Kasumi-1 (cell line): ENCODE data around the gene PRKCE.
"Not testable (repeated sequence)": the region's sequence is repeated elsewhere in the genome, so short reads cannot be mapped to it uniquely, and the experiment has no call there.

Experiments used
- DNase-seq, 2 experiments: peaks; one replicate each; lab custom pipeline; 2025; lab: John Stamatoyannopoulos, UW

The PRKCE gene

DNA sequence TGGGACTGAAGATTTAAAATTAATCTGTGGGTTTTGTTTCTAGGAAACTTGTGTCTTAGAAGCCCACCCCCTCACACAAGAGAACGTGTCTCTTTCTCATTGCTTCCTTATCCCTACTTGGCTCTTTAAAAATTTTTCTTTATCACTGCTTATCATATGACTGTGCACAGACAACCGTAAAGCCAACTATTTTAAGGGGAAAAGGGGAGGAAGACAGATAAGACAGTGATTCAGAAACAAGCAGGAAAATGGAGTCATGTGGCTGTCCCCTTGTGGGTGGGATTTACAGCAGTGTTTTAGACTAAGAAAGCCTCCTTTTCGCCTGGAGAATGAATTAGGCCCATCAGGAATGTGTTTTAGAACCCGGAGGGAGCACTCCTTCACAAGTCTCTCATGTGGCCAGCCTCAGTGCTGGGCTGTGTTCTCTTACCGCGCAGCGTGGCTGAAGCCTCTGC is 17.6 kb downstream of the PRKCE start:
- DNase-seq = no peak

DNA sequence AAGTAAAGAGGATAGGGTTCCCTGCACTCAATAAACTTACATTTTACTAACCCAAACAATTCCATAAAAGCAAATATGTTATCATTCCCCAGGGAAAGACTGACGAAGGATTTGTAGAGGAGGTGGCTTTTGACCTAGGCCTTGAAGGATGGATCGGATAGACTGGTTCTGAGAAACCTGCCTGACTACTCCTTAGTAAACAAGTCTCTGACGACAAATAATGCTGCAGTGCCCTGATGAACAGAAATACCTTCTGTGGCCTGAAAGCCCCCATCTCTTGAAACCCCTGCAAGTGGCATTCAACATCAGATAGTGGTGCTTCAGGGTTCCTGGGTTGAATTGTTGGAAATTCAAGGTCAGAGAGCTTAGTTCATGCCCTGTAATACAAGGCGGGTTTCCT is 19.2 kb downstream of the PRKCE start:
- no peak for DNase-seq

- DNase-seq = no peak
These were observed 20.7 kb downstream of the PRKCE start for GRCh38 chr2:45672138-45672537.

DNA sequence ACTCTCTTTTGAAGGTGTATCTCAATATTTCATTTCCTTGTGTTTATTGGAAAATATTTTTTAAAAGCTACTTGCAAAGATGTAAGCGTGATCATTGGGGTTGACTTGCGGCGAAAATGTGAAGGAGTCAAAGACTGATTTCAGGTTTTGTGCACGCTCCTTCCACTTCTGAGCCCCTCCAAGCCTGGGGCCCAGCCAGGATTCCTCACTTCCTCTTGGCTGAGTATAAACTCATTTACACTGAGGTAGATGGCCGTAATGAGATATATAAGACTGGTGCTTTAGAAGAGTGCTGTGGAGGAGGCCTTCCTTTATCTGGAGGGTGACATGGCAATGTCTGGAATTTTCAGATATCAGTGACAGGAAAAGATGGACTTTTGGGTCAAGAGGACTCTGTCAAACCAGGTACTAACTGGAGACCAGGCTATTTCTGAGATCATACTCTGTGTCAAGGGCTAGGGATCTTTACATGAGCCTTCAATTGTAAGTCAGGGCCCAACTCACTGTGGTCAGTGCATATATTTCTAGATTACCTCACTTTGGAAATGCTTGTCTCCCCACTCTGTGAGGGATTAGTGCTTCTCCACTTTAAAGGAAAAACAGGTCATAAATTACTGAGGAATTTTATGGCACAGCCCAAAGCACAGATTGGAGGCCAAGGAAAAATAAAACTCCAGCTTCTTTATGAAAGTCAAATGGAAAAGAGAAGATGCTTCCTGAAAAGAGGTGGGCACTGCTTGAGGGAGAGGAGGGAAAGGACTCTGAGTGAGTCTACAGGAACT is 22.8 kb downstream of the PRKCE start:
- DNase-seq = no peak

DNA sequence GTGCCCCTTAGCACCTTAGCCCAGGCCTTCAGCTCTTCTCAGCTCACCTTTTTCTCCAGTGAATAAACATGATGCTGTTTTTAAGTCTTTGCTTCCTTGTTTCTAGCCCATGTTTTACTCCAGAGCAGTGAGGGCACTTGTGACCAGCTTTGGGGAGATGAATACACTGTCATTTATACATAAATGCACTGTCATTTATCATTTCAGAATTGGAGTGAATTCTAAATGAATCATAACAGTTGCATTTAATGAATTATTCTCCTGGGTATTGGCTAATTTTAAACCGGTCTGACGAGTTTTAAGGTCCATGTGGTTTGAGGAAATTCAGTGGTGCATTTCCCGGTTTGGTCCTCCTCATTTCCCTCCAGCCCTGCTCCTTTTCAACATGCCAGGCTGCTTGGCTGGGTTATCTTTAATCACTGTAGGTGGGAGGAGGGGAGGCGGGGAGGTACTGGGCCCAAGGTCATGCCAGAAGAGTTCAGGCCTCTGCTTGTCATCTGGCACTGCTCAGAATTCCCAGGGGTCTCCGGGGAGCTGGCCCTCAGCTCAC is 23.9 kb downstream of the PRKCE start:
- DNase-seq = no peak

DNA sequence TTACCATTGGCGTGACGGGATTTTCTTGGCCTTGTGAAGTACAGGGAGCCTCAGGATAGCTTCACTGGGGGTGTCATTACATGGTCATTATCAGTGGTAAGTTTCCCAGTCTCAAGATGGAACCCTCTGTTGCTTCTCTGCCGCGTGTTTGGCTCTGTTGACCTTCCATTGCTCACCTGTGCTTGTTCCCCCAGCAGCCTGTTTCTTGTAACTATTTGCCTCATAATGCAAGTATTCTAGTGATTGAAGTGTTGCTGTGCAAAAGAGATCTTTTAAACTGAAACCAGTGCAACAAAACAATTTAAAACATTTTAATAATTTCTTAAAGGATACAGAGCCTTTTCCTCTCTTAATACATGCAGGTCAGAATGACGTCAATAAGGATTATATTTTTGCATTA is 24.6 kb downstream of the PRKCE start:
- DNase-seq = no peak

DNA sequence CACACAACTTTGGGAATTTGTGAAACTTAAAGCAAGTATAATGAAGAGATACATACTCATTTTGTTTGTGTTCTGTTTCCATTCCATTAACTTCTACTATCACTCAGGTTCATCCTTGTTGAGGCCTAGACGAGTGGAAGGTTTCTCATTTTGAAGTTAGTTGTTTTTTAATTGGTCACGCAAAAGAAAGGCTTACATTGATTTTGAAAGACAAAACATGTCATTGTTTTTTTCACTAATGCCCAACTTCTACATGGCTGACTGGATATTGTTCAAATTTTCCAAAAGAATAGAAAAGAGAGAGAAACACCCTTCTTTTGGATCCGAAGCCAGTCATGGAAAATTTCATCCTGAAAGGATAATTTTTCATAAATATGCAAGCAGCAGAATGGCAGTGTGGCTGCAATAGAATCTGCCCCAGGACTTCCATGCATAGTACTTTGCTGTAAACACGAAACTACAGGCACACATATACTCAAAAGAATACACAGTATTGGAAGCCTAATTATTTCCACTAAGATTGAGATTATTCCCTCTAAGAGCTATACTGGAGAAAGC is 27.4 kb downstream of the PRKCE start:
- DNase-seq = no peak

GRCh38 chr2:45680351-45680967 is 29.0 kb downstream of the PRKCE start:
- DNase-seq = no peak

DNA sequence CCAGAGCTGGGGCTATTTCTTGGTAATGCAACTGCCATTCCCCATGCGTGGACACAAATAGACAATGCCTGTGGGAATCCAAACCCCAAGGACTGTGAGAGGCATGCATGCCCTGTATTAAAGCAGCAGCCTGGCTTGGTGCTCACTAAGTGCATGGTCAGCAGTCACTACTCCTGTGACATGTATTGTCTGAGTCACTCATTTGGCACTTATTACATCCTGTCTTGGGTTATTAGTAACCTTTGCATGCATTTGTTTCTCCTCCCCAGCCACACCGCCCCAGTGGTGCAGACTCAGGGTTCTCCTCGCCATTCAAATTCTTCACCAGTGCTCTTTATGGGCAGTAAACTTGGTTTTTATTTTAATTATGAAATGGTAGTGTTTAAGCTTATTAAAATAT is 30.2 kb downstream of the PRKCE start:
- DNase-seq = no peak

DNA sequence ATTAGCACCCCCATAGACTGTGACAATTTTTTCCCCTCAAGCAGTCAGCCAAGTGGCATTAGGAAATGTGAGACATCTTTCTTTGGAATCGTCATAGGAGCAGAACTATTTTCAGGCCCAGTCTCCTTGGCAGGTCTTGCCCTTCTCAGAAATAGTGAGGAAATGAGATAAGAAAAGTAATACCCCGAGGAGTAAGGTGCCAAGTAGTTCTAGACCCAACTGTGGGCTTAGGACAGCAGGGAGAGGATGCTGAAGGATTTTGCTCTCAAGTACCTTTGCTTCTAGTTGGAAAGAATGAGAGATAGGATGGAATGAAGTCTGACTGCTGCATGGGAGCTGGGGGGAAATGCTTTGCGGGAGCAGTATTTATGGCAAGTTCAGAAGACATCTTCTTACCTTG is 31.8 kb downstream of the PRKCE start:
- DNase-seq = no peak

GRCh38 chr2:45684756-45685155 is 33.3 kb downstream of the PRKCE start:
- no peak for DNase-seq

GRCh38 chr2:45685260-45685659 is 33.8 kb downstream of the PRKCE start:
- no peak for DNase-seq

GRCh38 chr2:45687964-45688363 is 36.5 kb downstream of the PRKCE start:
- DNase-seq = no peak

DNA sequence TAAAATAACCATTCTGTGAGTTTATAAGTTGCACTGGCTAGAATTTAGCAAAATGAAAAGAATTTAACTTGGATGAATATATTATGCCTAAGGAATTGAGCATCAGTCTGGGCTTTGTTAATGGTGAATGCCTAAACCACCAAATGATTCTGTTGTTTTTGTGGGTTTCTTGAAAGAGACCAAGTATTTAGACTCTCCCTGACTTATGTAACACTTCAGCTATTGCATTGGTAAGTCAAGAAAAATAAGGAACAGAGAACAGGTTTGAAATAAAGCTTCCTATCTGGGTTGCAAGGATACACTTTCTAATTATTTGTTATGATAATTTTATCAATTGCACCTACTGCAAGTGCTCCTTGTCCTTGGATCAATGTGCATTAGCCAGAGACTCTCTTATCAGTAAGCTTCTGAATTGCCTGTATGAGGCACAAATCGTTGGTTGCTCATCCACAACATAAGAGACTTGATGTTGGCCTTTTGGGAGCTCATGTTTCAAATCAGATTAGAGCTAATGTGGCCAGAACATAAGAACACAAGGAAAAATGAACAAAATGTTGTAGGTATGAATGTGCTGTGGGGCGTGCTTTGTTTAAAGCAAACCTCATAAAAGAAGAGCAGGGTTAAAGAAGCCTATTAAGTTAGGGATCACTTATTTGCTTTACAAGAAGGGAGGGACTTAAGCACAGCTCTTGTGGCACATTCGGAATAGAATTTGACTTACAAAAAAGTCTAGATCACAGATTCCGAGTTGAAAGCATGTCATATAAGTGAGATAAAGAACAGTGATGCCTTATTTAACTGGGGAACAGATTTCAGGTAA is 37.2 kb downstream of the PRKCE start:
- no peak for DNase-seq

DNA sequence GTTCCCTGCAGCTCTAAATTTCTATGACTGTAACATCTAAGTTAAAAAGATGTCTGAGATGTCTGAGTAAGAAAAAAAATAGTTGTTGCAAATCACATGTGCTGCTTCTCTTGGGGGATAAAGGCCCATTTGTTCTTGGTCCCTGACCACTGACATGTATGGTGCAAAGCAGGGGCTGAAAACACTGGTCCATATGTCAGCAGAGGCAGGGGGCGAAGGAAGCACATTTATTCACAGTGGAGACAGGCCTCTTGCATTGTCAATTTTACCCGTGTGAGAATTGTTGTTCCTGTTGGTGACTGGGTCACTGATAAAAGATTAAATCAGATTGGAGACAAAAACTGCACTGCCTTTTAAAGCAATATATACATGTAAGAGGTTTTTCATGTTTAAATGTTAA is 38.8 kb downstream of the PRKCE start:
- no peak for DNase-seq

DNA sequence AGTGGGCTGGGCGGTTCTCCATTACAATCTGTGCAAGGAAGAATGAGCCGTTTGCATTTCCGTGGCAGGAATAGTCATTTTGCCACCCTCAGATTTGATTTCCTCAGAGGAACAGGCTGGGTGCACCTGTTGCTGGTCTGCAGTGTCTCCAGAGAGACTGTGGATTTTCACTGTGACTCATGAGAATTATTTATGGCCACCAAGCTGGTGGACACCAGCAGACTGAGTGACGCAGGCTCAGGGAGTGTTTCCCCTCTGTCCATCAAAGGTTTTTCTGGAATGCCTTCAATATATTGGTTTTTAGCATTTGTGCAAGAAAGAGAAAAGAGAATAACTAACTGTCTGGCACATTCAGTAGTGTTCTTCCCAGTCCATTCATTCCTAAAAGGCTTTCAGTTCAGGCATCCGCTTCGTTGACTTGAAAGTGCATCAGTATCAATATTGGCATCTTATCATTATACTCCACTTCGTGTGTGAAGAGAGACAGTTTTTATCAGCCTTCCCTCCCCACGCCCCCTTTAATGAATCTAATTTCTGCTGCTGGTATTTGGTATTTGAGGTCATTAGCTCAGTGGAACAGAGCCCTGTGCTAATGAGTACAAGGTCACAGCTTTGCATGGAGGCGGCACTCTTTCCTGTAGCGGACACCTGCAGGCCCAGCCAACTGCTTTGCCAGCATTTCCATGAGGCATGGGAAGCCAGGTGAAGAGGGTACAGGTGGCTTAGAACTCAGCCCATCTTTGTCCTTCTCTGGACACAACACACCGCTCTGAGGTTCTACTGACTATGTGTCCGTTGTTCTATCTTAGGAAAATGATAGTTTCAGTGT is 39.9 kb downstream of the PRKCE start:
- no peak for DNase-seq

DNA sequence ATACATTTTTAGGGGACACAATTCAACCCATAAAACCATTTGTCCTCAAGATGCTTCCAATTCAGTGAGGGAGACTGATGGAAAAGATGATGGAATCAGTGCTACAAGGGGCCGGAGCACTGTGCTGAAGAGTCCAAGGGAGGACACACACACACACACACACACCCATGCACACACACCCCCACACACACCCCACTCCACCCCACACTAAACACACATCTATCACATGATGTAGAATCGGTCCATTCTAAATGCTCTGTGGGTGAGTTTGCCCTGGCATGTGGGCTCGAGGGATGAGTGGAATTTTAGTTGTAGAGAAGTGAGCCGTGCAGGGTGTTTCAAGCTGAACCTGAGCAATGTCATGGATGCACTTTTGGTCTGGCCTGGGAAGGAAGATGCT is 41.1 kb downstream of the PRKCE start:
- DNase-seq = no peak

GRCh38 chr2:45695480-45696007 is 44.1 kb downstream of the PRKCE start:
- DNase-seq = not testable (repeated sequence)

GRCh38 chr2:45696708-45697107 is 45.2 kb downstream of the PRKCE start:
- no peak for DNase-seq

DNA sequence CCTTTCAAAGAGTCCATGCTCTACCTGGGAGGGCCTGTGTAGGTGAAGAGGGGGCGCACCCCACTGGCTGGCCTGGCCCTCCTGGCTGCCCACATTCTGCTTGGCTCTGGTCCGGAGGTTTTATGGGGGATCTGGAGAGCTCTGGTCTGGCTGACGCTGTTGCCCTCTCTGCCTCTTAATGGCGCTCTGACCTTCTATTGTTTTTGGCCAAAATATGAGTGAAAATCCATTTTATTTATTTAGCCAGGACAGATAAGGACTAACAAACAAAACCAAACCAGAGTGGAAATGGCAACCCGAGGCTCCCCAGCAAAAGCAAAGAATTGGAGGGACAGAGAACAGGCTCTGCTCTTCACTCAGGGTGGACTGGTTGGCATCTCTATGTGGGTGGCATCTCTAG is 45.7 kb downstream of the PRKCE start:
- no peak for DNase-seq

GRCh38 chr2:45698554-45698953 is 47.1 kb downstream of the PRKCE start:
- no peak for DNase-seq
